DMS153 treated with DMSO at 0.1 percent for 48 hours (cell line): Measurements from ENCODE around the gene P4HA1.
A peak's percentile ranks its signal among the peaks of the same experiment; 100 is the strongest.
"Not testable (repeated sequence)": the region's sequence is repeated elsewhere in the genome, so short reads cannot be mapped to it uniquely, and the experiment has no call there.

ENCODE experiments used
- DNase-seq: peaks from one replicate; lab custom pipeline; 2025; ENCODE audit not compliant: unreplicated experiment; lab: John Stamatoyannopoulos, UW

Gene P4HA1

GRCh38 chr10:73096449-73097304 is at the start of gene P4HA1:
P4HA1 (minus strand) TSS chr10:73096866; CDS start chr10:73074883, 21,983 bp downstream.
- DNase-seq = peak; percentile 93

DNA sequence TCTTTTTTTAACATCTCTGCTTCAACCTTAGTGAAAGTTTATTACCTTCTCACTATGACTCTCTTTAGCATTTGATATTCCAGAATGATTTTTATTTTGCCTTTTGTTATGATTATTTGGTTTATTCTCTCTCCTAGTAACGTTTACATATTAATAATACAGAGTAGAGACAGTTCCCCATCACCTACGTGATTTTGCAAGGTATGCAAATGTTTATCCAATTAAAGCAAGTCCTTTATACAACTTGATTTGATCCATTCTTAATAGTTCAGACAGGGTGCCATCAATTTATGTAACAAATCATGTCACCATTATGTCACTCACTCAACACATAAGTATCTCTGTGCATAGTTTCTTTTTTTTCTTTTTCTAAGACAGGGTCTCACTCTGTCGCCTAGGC is 44.9 kb upstream of the P4HA1 start:
- DNase-seq = no peak

DNA sequence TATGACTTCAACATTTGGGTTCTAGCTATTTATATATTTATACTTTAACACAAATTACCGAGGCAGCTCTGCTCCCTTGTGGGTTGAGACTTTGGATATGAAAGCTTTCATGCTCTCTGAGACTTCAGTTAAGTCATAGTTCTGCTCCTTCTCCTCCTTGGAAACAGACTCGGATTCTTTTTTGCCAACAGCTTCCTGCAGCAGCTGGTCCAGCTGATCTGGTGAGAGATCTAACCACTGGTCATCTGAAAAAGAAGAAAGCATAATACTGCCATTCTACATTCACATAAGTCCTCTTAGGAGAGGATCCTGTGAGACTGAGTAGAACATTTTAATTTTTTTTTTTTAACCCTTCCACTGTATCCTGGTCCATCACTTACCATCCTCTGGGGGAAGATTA is 42.6 kb upstream of the P4HA1 start:
- DNase-seq = no peak

DNA sequence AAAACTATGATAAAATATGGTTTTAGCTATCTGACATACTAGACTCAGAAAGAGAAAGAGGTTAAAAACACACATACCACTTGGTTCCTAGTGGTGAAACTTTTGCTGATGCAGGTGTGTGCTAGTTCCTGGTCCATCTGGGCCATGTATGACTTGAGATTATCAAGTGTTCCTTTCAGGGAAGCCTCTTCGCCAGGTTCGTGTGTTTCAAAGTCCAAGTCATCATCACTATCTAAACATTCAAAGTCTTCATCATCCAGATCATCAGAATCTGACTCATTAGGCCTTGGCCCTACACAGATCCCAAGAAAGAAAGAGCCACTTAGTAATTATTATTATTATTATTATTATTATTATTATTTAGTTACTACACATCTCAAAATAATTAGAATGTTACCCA is 40.0 kb upstream of the P4HA1 start:
- no peak for DNase-seq

DNA sequence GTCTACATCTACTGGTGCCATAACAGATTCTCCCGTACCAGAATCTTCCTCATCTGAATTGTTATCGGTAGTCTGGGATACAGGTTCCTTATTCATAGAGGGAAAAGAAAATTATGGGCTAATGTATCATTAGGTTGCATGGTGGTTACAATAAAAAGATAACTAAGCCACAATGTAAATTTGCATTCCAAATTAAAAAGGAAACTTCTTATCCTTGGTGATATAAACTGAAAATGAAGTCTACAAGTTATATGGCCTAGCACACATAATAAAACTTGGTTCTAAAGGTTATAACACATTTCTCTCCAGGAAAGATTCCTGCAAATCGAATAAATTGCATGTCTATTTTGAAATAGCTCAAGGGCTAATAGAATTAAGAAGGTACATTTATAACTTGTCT is 38.1 kb upstream of the P4HA1 start:
- no peak for DNase-seq

DNA sequence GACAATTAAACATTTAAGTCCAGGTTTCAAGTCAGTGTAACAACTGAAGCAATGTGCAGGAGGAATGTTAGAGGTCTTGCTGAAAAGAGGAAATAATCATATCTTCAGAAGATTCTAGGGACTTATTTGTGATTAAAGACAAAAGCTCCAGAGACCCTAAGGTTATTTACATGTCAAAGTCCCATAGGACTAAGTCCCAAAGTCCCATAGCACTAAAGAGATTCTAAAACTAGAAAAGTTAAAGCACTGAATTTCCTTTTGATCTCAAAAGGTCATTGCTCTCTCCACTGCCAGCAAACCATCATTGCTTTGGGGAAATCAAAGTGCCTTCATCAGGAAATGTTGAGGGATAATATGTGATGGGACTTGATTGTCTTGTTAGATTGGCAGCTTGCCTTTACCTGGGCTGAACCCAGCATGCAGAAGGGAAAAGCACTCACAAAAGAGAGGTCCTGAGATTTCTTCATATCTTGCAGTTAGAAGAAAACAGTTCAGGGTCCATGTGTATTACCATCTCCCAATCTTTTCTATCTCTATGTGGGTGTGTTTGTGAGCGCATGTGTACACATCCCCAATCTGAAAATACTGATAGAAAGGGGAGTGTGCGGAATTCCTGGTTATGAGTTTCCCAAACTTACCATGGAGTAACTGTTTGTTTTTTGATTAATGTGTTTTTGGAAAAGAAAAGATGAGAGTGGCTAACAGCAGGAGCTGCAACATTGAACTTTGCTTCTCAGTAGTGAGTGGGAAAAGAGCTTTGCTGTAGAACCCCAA is 35.4 kb upstream of the P4HA1 start:
- no peak for DNase-seq

GRCh38 chr10:73131301-73131700 is 34.6 kb upstream of the P4HA1 start:
- DNase-seq = no peak

GRCh38 chr10:73126343-73126742 is 29.7 kb upstream of the P4HA1 start:
- no peak for DNase-seq

- no peak for DNase-seq
Observed at GRCh38 chr10:73119952-73120351, 23.3 kb upstream of the P4HA1 start.

DNA sequence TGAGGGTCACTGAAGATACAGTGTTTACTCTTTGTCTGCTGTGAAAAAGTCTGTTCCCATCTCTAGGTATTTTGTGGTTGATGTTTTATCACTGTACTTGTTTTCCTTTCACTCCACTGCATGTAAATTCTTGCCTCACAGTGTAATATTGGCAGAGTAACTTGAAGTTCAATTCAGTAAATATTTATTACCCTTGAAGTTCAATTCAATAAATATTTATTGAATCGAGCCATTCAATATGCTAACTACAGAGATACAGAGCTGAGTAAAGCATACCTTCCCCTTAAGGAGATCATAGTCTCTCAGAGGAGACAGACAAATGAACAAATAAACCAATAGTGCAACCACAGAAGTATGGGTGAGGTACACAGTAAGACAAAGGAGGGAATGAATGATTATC is 22.8 kb upstream of the P4HA1 start:
- DNase-seq = no peak

DNA sequence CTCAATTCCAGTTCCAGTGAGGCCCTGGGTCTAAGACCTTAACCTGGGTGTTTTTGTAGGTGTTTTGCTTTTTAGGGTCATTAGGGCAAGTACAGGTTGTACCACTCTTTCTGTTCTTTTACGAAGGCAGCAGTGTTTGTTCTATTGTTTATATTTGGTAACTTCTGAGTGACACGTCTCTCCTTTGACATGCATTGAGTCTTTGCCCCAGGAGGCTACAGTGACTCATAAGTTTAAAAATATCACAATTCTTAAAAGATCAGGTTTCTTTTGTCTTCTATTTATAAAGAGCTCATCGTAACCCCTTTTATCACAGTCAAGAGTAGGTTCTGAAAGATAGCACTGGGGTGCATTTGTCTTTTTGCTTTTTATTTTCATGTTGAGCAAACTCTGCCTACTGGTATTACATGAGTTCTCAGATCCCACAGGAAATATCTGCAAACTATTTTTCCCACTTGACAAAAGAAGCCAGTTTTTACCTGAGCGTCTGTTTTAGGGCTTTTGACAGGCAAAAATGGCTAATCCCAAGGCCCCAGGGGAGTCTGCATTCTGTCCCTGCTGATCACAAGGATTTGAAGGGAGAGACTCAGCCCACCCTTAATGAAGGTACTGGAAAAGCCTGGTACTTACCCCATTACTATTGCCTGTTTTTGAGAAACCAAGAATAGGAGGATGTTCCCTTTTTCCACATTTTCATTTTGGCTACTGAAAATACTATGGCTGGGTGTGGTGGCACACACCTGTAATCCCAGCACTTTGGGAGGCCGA is 21.5 kb upstream of the P4HA1 start:
- DNase-seq = no peak

DNA sequence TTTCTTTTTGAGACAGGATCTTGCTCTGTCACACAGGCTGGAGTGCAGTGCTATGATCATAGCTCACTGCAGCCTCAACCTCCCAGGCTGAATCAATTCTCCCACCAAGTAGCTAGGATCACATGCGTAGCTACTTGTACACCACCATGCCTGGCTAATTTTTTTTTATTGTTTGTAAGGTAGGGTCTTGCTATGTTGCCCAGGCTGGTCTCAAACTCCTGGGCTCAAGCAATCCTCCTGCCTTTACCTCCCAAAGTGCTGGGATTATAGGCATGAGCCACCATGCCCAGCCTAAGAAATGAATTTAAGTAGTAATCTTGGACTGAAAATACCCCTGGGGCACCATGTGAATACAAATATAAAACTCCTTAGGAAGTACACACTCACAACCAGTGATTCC is 19.4 kb upstream of the P4HA1 start:
- DNase-seq = no peak

GRCh38 chr10:73113551-73113950 is 16.9 kb upstream of the P4HA1 start:
- no peak for DNase-seq

- not testable (repeated sequence) for DNase-seq
Observed at GRCh38 chr10:73112032-73112431, 15.4 kb upstream of the P4HA1 start.

DNA sequence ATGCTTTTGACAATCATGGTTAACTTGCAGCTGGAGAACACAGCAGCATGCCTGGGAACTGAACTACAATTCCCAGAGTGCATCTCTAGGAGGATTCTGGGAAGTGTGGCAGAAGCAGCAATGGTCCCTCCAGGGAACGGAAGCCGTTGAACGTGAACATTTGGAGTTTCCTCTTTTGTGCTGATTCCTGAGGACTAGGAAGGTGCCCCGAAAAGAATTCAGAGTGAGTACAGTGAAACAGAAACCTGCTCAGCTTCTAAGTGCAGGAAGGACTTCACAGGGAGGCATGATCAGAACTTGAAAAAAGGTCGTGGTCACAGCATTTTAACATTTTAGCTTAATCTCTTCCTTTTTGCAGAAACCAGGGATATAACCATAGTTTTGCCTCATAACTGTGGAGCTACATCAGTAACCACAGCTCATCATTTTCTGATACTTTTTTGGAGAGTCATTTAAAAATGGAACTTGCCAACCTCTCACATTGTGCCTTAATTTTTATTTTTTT is 13.7 kb upstream of the P4HA1 start, which contains the start of gene NUDT13:
TSS of gene NUDT13 (plus strand) at position 111 of the 505 bp plus-strand sequence. CDS start 3,911 bp downstream, outside the sequence.
- peak; percentile 86 for DNase-seq

DNA sequence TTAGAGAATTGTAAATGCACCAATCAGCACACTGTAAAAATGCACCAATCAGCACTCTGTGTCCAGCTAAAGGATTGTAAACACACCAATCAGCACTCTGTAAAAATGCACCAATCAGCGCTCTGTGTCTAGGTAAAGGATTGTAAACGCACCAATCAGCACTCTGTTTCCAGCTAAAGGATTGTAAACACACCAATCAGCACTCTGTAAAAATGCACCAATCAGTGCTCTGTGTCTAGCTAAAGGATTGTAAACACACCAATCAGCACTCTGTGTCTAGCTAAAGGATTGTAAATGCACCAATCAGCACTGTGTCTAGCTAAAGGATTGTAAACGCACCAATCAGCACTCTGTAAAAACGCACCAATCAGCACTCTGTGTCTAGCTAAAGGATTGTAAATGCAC is 12.6 kb upstream of the P4HA1 start:
- DNase-seq = not testable (repeated sequence)

- no peak for DNase-seq
Observed at GRCh38 chr10:73106301-73106700, 9.6 kb upstream of the P4HA1 start.

DNA sequence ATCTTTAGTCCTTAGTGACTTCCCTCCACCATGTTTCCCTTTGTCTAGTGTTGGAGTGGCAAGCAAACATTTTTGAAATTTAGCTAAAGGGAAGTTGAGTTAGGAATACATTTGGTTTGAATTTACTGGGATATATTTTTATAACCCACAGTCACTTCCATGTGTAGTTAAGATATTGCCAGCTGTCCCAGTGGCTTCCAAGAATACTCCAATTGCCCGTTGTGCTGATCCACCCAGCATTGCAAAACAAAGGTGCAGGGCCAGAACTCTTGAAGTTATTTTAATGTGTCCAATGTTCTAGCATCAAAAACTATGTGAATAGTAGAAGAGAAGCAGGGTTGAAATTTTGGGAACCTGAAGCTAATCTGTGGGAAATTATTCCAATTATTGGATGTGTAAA is 2.5 kb upstream of the P4HA1 start:
- no peak for DNase-seq

GRCh38 chr10:73097305-73097670 is 622 bp upstream of the P4HA1 start:
- no peak for DNase-seq

GRCh38 chr10:73096041-73096448 is 621 bp downstream of the P4HA1 start:
- peak; percentile 65 for DNase-seq

GRCh38 chr10:73095481-73096021 is 1.1 kb downstream of the P4HA1 start:
- no peak for DNase-seq
